Stomach (tissue), 4 donors: ENCODE measurements around the gene ATG9B.

Experiments used
- CTCF ChIP-seq, 7 experiments: fragments of 450-650 bp in 4 of 7; fragments of 200-600 bp in 3 of 7; sonication (generic) in 3 of 7; IDR thresholded peaks; one replicate each; pipeline ENCODE4 v1.5.1; 2016 to 2019; ENCODE audit warnings: antibody characterized with exemption in 7 of 7, control low read depth in 2 of 7, mild to moderate bottlenecking in 1 of 7
- POLR2A ChIP-seq, 4 donors: fragments of 450-650 bp; IDR thresholded peaks; one replicate each; pipeline ENCODE4 v1.6.1; 2016; ENCODE audit warnings: antibody characterized with exemption in 4 of 4, control low read depth in 2 of 4, mild to moderate bottlenecking in 1 of 4, moderate library complexity in 1 of 4

- no peak for TF ChIP-seq CTCF (IDR thresholded peaks at IDR 0.05)
- TF ChIP-seq POLR2A (IDR thresholded peaks at IDR 0.05): no peak
These were observed 47.5 kb downstream of the ATG9B start for GRCh38 chr7:150976529-150977381.
